Measurements from ENCODE around the gene GHR.

Gene GHR

GRCh38 chr5:42614509-42614908, 191.3 kb downstream of the GHR start:
- no peaks in the 10 kb centered on the region for H3K4me1 ChIP-seq (ENCODE audit: insufficient read depth, low read length, severe bottlenecking)
- no peak for TF ChIP-seq EZH2 (IDR thresholded peaks at IDR 0.05; ENCODE audit: borderline replicate concordance, low read length)
- no peak for TF ChIP-seq CTCF (IDR thresholded peaks at IDR 0.05; ENCODE audit: low read length)
- no peaks in the 10 kb centered on the region for H3F3A ChIP-seq (ENCODE audit: insufficient read depth, low read length)
- H3K27me3 ChIP-seq (ENCODE audit: insufficient read depth, low read length): no peaks in the 10 kb centered on the region; the same call in 1 of the 2 replicates
- H3K79me2 ChIP-seq (ENCODE audit: insufficient read depth, low read length): no peaks in the 10 kb centered on the region
- H3K4me2 ChIP-seq (ENCODE audit: low read length): no peak overlapping the region
- no peak overlapping the region for H3K4me3 ChIP-seq (ENCODE audit: low read depth, low read length, poor library complexity, severe bottlenecking)
- H3K9me2 ChIP-seq (ENCODE audit: low read depth, low read length): no peaks in the 10 kb centered on the region
- H3K9ac ChIP-seq (ENCODE audit: low read length): no peak overlapping the region
- H3K27ac ChIP-seq (ENCODE audit: low read depth, low read length, poor library complexity, severe bottlenecking): no peak overlapping the region
- H3K36me3 ChIP-seq (ENCODE audit: insufficient read depth, low read length): no peaks in the 10 kb centered on the region
- H3K9me3 ChIP-seq (ENCODE audit: low read length): no peaks in the 10 kb centered on the region
- no peaks in the 10 kb centered on the region for H4K20me1 ChIP-seq (ENCODE audit: insufficient read depth, low read length)
- no peak overlapping the region for H2AFZ ChIP-seq (ENCODE audit: low read length)

DNA sequence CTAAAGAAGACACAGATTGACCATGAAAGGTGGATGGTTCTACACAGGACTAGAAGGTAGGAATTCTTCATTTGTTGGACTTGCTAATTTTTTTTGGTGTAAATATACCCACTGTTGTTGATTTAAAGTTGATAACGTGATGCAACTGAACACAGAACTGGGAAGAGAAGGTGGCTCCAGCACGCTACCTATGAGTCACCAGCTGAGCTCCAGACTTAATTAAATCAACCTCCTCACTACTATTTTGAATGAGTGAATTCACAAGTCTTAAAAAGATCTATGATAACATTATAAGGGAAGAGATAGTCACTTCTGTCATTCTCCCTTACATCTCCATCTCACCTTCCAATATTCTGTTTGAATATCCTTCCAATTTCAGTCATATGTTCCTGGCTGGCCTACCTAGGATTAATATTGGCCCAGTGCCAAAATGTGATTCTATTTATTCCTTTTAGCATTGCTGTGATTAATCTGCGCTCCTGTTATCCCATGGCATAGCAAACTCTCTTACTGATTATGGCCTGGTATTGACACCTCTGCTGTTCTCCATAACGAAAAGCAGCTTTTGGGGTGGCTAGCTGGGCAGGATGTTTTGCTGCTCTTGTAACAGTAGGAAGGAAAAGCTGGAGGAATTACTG, 197.5 kb downstream of the GHR start:
- no peaks in the 10 kb centered on the region for H4K20me1 ChIP-seq (ENCODE audit: insufficient read depth, low read length)
- peak overlapping the region; percentile 19 for H3K27ac ChIP-seq (ENCODE audit: low read depth, low read length, poor library complexity, severe bottlenecking)
- no peaks in the 10 kb centered on the region for H3K79me2 ChIP-seq (ENCODE audit: insufficient read depth, low read length)
- no peaks in the 10 kb centered on the region for H3K27me3 ChIP-seq (ENCODE audit: insufficient read depth, low read length)
- H3F3A ChIP-seq (ENCODE audit: insufficient read depth, low read length): no peaks in the 10 kb centered on the region
- TF ChIP-seq EZH2 (IDR thresholded peaks at IDR 0.05; ENCODE audit: borderline replicate concordance, low read length) (no peak), CTCF (IDR thresholded peaks at IDR 0.05; ENCODE audit: low read length) (no peak)
- no peaks in the 10 kb centered on the region for H3K9me2 ChIP-seq (ENCODE audit: low read depth, low read length)
- H3K4me2 ChIP-seq (ENCODE audit: low read length): no peak overlapping the region
- no peak overlapping the region for H2AFZ ChIP-seq (ENCODE audit: low read length)
- H3K9me3 ChIP-seq (ENCODE audit: low read length): no peaks in the 10 kb centered on the region
- H3K9ac ChIP-seq (ENCODE audit: low read length): no peak overlapping the region
- H3K36me3 ChIP-seq (ENCODE audit: insufficient read depth, low read length): no peaks in the 10 kb centered on the region
- H3K4me1 ChIP-seq (ENCODE audit: insufficient read depth, low read length, severe bottlenecking): peaks cover 15% of the 10 kb centered on the region
- H3K4me3 ChIP-seq (ENCODE audit: low read depth, low read length, poor library complexity, severe bottlenecking): no peak overlapping the region

- Histone ChIP-seq H2AFZ (ENCODE audit: low read length) (no peak overlapping the region), H3K27me3 (ENCODE audit: insufficient read depth, low read length) (no peaks in the 10 kb centered on the region), H3K4me1 (ENCODE audit: insufficient read depth, low read length, severe bottlenecking) (peaks cover 15% of the 10 kb centered on the region), H3K4me3 (ENCODE audit: low read depth, low read length, poor library complexity, severe bottlenecking) (no peak overlapping the region), H3K79me2 (ENCODE audit: insufficient read depth, low read length) (no peaks in the 10 kb centered on the region), H3K9me2 (ENCODE audit: low read depth, low read length) (no peaks in the 10 kb centered on the region), H3K4me2 (ENCODE audit: low read length) (no peak overlapping the region), H3K27ac (ENCODE audit: low read depth, low read length, poor library complexity, severe bottlenecking) (peak overlapping the region; percentile 39), H4K20me1 (ENCODE audit: insufficient read depth, low read length) (no peaks in the 10 kb centered on the region), H3K36me3 (ENCODE audit: insufficient read depth, low read length) (no peaks in the 10 kb centered on the region), H3F3A (ENCODE audit: insufficient read depth, low read length) (no peaks in the 10 kb centered on the region), H3K9ac (ENCODE audit: low read length) (no peak overlapping the region), H3K9me3 (ENCODE audit: low read length) (no peaks in the 10 kb centered on the region)
- no peak for TF ChIP-seq CTCF (IDR thresholded peaks at IDR 0.05; ENCODE audit: low read length)
- no peak for TF ChIP-seq EZH2 (IDR thresholded peaks at IDR 0.05; ENCODE audit: borderline replicate concordance, low read length)
These were observed 198.0 kb downstream of the GHR start for GRCh38 chr5:42621242-42621641.
